IMR-90 (cell line): ENCODE measurements around the gene NELFCD. TPM values are rescaled to one million over a fixed set of nuclear protein-coding genes. Genes with fewer than 3 reads are reported as not detected.

Experiments
- ATAC-seq: fragments of 200-7000 bp; cut with Tn5 transposase; 2 replicates; pipeline ENCODE4 v1.9.1; 2020; ENCODE audit warnings: low read depth, mild to moderate bottlenecking, moderate library complexity
- BruUV-seq: library from RNA; stranded (reverse); fragments of 400-500 nt; replicated peaks from 2 replicates; lab custom pipeline; 2021; lab: Mats Ljungman, UMichigan
- CTCF ChIA-PET: fragments of 300-600 bp; formaldehyde crosslinking; extraction: SDS; loops from one replicate; lab custom pipeline; 2021; ENCODE audit warnings: antibody characterized with exemption; lab: Yijun Ruan, JAX
- POLR2A ChIA-PET: fragments of 300-600 bp; sonication (Branson Sonifier 250); formaldehyde crosslinking; loops from one replicate; lab custom pipeline; 2022; ENCODE audit warnings: antibody characterized with exemption; ENCODE audit not compliant: unreplicated experiment; lab: Charles Lee
- DNase-seq: peaks from one replicate; pipeline ENCODE4 v3.0.0; 2013
- H2AFZ ChIP-seq: replicated peaks from 2 replicates; pipeline ENCODE3; 2013; ENCODE audit warnings: low read length, mild to moderate bottlenecking; ENCODE audit not compliant: poor library complexity
- H2AK5ac ChIP-seq: 2 replicates; pipeline ENCODE4 v1.6.1; 2013; ENCODE audit warnings: low read depth, low read length, inconsistent platforms
- H2AK9ac ChIP-seq: replicated peaks from 2 replicates; pipeline ENCODE3; 2013; ENCODE audit warnings: mild to moderate bottlenecking, low read depth, low read length, moderate library complexity; ENCODE audit not compliant: poor library complexity
- H2BK120ac ChIP-seq: 2 replicates; pipeline ENCODE4 v1.6.1; 2013; ENCODE audit warnings: low read depth, low read length, inconsistent platforms
- H2BK15ac ChIP-seq: 3 replicates; pipeline ENCODE4 v1.6.1; 2013; ENCODE audit warnings: low read depth, low read length, inconsistent platforms
- H2BK20ac ChIP-seq: 2 replicates; pipeline ENCODE4 v1.6.1; 2013; ENCODE audit warnings: low read depth, mild to moderate bottlenecking, inconsistent platforms, low read length, moderate library complexity
- H2BK5ac ChIP-seq: 2 replicates; pipeline ENCODE4 v1.6.1; 2013; ENCODE audit warnings: mild to moderate bottlenecking, low read depth, low read length, inconsistent platforms; ENCODE audit not compliant: poor library complexity, severe bottlenecking
- H3K14ac ChIP-seq: replicated peaks from 2 replicates; pipeline ENCODE4 v1.6.1; 2013; ENCODE audit warnings: low read depth, low read length, inconsistent platforms
- H3K18ac ChIP-seq: 2 replicates; pipeline ENCODE4 v1.6.1; 2013; ENCODE audit warnings: low read depth, low read length, control low read depth
- H3K23ac ChIP-seq: 2 replicates; pipeline ENCODE4 v1.6.1; 2013; ENCODE audit warnings: low read depth, low read length, inconsistent platforms
- H3K27ac ChIP-seq: 2 replicates; pipeline ENCODE4 v1.5.1; 2013; ENCODE audit warnings: mild to moderate bottlenecking, control low read depth, low read length; ENCODE audit not compliant: insufficient read depth
- H3K27me3 ChIP-seq: 2 replicates; pipeline ENCODE4 v1.6.1; 2013; ENCODE audit warnings: low read length; ENCODE audit not compliant: control insufficient read depth, insufficient read depth
- H3K36me3 ChIP-seq: 2 replicates; pipeline ENCODE4 v1.6.1; 2013; ENCODE audit warnings: low read length, mixed read lengths; ENCODE audit not compliant: control insufficient read depth, insufficient read depth
- H3K4ac ChIP-seq: 2 replicates; pipeline ENCODE4 v1.6.1; 2013; ENCODE audit warnings: low read depth, low read length, inconsistent platforms
- H3K4me1 ChIP-seq: 2 replicates; pipeline ENCODE4 v1.6.1; 2013; ENCODE audit warnings: low read length, mixed read lengths; ENCODE audit not compliant: control insufficient read depth, insufficient read depth
- H3K4me2 ChIP-seq: 2 replicates; pipeline ENCODE4 v1.6.1; 2013; ENCODE audit warnings: low read depth, mild to moderate bottlenecking, control low read depth, low read length, moderate library complexity
- H3K4me3 ChIP-seq: 2 replicates; pipeline ENCODE4 v1.5.1; 2013; ENCODE audit warnings: low read depth, mild to moderate bottlenecking, control low read depth, low read length, moderate library complexity; ENCODE audit not compliant: insufficient read depth
- H3K56ac ChIP-seq: 2 replicates; pipeline ENCODE4 v1.6.1; 2013; ENCODE audit warnings: low read length, inconsistent platforms; ENCODE audit not compliant: insufficient read depth; ENCODE audit errors: extremely low read depth
- H3K79me1 ChIP-seq, 2 experiments: 2 replicates each; pipeline ENCODE4 v1.6.1; 2013; ENCODE audit warnings: low read length in 2 of 2, inconsistent platforms in 1 of 2, low read depth in 1 of 2
- H3K9ac ChIP-seq: 2 replicates; pipeline ENCODE4 v1.6.1; 2013; ENCODE audit warnings: low read depth, low read length, control low read depth
- H3K9me1 ChIP-seq: 2 replicates; pipeline ENCODE4 v1.6.1; 2013; ENCODE audit warnings: low read length, inconsistent platforms; ENCODE audit not compliant: insufficient read depth
- H3K9me3 ChIP-seq: 2 replicates; pipeline ENCODE4 v1.6.1; 2013; ENCODE audit warnings: low read length; ENCODE audit not compliant: control insufficient read depth, insufficient read depth
- H4K20me1 ChIP-seq: 2 replicates; pipeline ENCODE4 v1.6.1; 2013; ENCODE audit warnings: low read length, inconsistent platforms; ENCODE audit not compliant: insufficient read depth
- H4K5ac ChIP-seq: 2 replicates; pipeline ENCODE4 v1.6.1; 2013; ENCODE audit warnings: mild to moderate bottlenecking, low read depth, low read length, control low read depth
- H4K8ac ChIP-seq, 2 experiments: 2 replicates each; pipeline ENCODE4 v1.6.1; 2013; ENCODE audit warnings: low read depth in 2 of 2, low read length in 2 of 2, control low read depth in 1 of 2, inconsistent platforms in 1 of 2
- H4K91ac ChIP-seq: 2 replicates; pipeline ENCODE4 v1.6.1; 2013; ENCODE audit warnings: low read depth, low read length, inconsistent platforms; ENCODE audit not compliant: insufficient read depth
- BHLHE40 ChIP-seq: fragments of 150-350 bp; IDR thresholded peaks from 2 replicates; pipeline ENCODE4 v1.6.1; 2016; ENCODE audit warnings: mild to moderate bottlenecking, low read depth, low read length
- CEBPB ChIP-seq: IDR thresholded peaks from 2 replicates; pipeline ENCODE4 v1.6.1; 2012; ENCODE audit warnings: low read depth, low read length, improper control_type of control experiment
- CHD1 ChIP-seq: IDR thresholded peaks from 2 replicates; pipeline ENCODE4 v1.6.1; 2012; ENCODE audit warnings: low read depth, low read length, improper control_type of control experiment
- FOS ChIP-seq: fragments of 150-350 bp; IDR thresholded peaks from 2 replicates; pipeline ENCODE4 v1.6.1; 2016; ENCODE audit warnings: low read depth, low read length
- MAFK ChIP-seq: IDR thresholded peaks from 2 replicates; pipeline ENCODE4 v1.6.1; 2012; ENCODE audit warnings: low read depth, low read length, improper control_type of control experiment
- MAZ ChIP-seq: IDR thresholded peaks from 2 replicates; pipeline ENCODE4 v1.6.1; 2012; ENCODE audit warnings: low read depth, mild to moderate bottlenecking, low read length, improper control_type of control experiment, moderate library complexity, borderline replicate concordance
- MXI1 ChIP-seq: IDR thresholded peaks from 2 replicates; pipeline ENCODE4 v1.6.1; 2012; ENCODE audit warnings: low read depth, mild to moderate bottlenecking, low read length, moderate library complexity, borderline replicate concordance
- NFE2L2 ChIP-seq: fragments of 150-350 bp; IDR thresholded peaks from 2 replicates; pipeline ENCODE4 v1.6.1; 2016; ENCODE audit warnings: low read depth, mild to moderate bottlenecking, low read length
- POLR2A ChIP-seq: IDR thresholded peaks from 2 replicates; pipeline ENCODE4 v1.6.1; 2012; ENCODE audit warnings: mild to moderate bottlenecking, low read depth, low read length
- RAD21 ChIP-seq: IDR thresholded peaks from 2 replicates; pipeline ENCODE4 v1.6.1; 2012; ENCODE audit warnings: low read length, improper control_type of control experiment
- RCOR1 ChIP-seq: IDR thresholded peaks from 2 replicates; pipeline ENCODE4 v1.6.1; 2012; ENCODE audit warnings: mild to moderate bottlenecking, low read length, improper control_type of control experiment; ENCODE audit not compliant: insufficient replicate concordance
- RFX5 ChIP-seq: IDR thresholded peaks from 2 replicates; pipeline ENCODE4 v1.8.0; 2012; ENCODE audit warnings: low read depth, mild to moderate bottlenecking, low read length, moderate library complexity
- SMC3 ChIP-seq: fragments of 150-350 bp; IDR thresholded peaks from 2 replicates; pipeline ENCODE4 v1.6.1; 2016; ENCODE audit warnings: low read depth, mild to moderate bottlenecking, antibody characterized with exemption, low read length, moderate library complexity
- WGBS, 2 experiments: methylation state at CpG; one replicate each; pipeline versions ENCODE4 v1.1.5 to v1.1.7; 2013; ENCODE audit warnings: missing lambda C conversion rate in 2 of 2; ENCODE audit not compliant: insufficient read length in 1 of 2; ENCODE audit errors: extremely low coverage in 2 of 2; 5-methylcytosine and 5-hydroxymethylcytosine counted together
- dilution Hi-C: fragments of 300-500 bp; cut with HindIII; formaldehyde crosslinking; loops from one replicate; pipeline ENCODE4 v1.14.3; 2018; ENCODE audit warnings: low sequenced_read_pairs; ENCODE audit not compliant: unreplicated experiment
- in situ Hi-C: fragments of 300-500 bp; cut with MboI; formaldehyde crosslinking; loops from 3 replicates; pipeline ENCODE4 v1.14.3; 2019; ENCODE audit warnings: low sequenced_read_pairs, inconsistent platforms, mixed read lengths
- intact Hi-C: fragments of 100-400 bp; cut with micrococcal nuclease; formaldehyde crosslinking; loops from 2 replicates; pipeline ENCODE4 v1.10.0; 2022
- polyA plus RNA-seq, 3 experiments: library from polyadenylated mRNA; depleted of rRNA; stranded (reverse); fragments of >200 nt; gene quantifications; 2 replicates each; pipeline ENCODE4 v1.2.3, GENCODE V29; 2012; ENCODE audit warnings: low replicate concordance in 1 of 3
- total RNA-seq: library from RNA; depleted of rRNA; stranded (reverse); fragments of >200 nt; gene quantifications from 2 replicates; pipeline ENCODE4 v1.2.3, GENCODE V29; 2012
- TF ChIP-seq, protein P1 (sequence below): fragments of 150-350 bp; IDR thresholded peaks from 2 replicates; pipeline ENCODE4 v1.6.1; 2016; ENCODE audit warnings: low read depth, mild to moderate bottlenecking, low read length, moderate library complexity, borderline replicate concordance
- TF ChIP-seq, protein P2 (sequence below): fragments of 150-350 bp; IDR thresholded peaks from 2 replicates; pipeline ENCODE4 v1.6.1; 2017; ENCODE audit warnings: mild to moderate bottlenecking, antibody characterized with exemption, low read length, low read depth
- TF ChIP-seq, protein P3 (sequence below): conservative IDR thresholded peaks from 2 replicates; pipeline ENCODE4 v1.5.1; 2012; ENCODE audit warnings: mild to moderate bottlenecking, low read depth, low read length, improper control_type of control experiment

The NELFCD gene
- total and polyA plus RNA-seq, 2 of the 4 experiments (the other 2 are of a cell fraction): 88.9 to 94.1 TPM

DNA sequence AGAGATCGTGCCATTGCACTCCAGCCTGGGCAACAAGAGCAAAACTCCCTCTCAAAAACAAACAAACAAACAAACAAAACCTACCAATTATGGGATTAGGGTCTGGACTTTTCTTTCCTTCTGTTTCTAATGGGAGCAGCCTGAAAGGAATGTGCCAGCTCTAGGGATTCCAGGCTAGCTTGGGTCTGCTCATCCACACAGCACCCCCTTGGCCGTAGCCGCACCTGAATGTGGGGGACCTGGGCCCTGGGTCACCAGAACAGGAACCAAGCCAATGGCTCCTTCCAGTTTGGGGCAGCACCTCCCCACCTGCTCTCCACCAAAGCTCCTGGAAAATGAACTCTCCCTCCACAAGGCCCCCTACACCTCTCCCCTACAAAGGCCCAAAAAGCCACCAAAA lies 19.3 kb downstream of the NELFCD start:
- Histone ChIP-seq H3K4me2 (no peak overlapping the region), H3K9me3 (no peaks in the 10 kb centered on the region), H3K27ac (no peak overlapping the region), H3K79me1 (peaks cover 4 to 30% of the 10 kb centered on the region in 2 experiments; a peak in 3 of 4 replicates), H4K20me1 (no peaks in the 10 kb centered on the region; the same call in 1 of the 2 replicates), H3K4me1 (peaks cover 1% of the 10 kb centered on the region), H3K9ac (no peak overlapping the region), H3K27me3 (no peaks in the 10 kb centered on the region), H3K4me3 (no peak overlapping the region), H4K91ac (no peak overlapping the region), H2AFZ (no peak overlapping the region), H3K23ac (no peak overlapping the region), H3K18ac (no peak overlapping the region), H3K36me3 (peaks cover 31% of the 10 kb centered on the region), H3K14ac (no peak overlapping the region), H4K5ac (no peak overlapping the region), H2BK15ac (no peak overlapping the region), H2AK9ac (no peak overlapping the region), H3K56ac (no peak overlapping the region), H3K9me1 (peaks cover 5% of the 10 kb centered on the region; the same call in 1 of the 2 replicates), H3K4ac (no peak overlapping the region), H2BK20ac (no peak overlapping the region), H2BK120ac (no peak overlapping the region), H4K8ac (no peak overlapping the region), H2BK5ac (no peak overlapping the region), H2AK5ac (no peak overlapping the region)
- dilution Hi-C loops (no loop called here), in situ Hi-C loops (no loop called here), intact Hi-C loops (no loop called here)
- ATAC-seq: no peak
- ChIA-PET POLR2A (no interaction called here), CTCF (no interaction called here)
- no peak for DNase-seq
- WGBS, 2 experiments: no CpG with 5 or more reads among the region's 3 CpGs
- BruUV-seq: no TSS peak
- TF ChIP-seq MAZ: no peak
- TF ChIP-seq, protein P1, sequence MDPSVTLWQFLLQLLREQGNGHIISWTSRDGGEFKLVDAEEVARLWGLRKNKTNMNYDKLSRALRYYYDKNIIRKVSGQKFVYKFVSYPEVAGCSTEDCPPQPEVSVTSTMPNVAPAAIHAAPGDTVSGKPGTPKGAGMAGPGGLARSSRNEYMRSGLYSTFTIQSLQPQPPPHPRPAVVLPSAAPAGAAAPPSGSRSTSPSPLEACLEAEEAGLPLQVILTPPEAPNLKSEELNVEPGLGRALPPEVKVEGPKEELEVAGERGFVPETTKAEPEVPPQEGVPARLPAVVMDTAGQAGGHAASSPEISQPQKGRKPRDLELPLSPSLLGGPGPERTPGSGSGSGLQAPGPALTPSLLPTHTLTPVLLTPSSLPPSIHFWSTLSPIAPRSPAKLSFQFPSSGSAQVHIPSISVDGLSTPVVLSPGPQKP: no peak
- TF ChIP-seq RAD21: no peak
- TF ChIP-seq, protein P2, sequence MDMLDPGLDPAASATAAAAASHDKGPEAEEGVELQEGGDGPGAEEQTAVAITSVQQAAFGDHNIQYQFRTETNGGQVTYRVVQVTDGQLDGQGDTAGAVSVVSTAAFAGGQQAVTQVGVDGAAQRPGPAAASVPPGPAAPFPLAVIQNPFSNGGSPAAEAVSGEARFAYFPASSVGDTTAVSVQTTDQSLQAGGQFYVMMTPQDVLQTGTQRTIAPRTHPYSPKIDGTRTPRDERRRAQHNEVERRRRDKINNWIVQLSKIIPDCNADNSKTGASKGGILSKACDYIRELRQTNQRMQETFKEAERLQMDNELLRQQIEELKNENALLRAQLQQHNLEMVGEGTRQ: no peak
- no peak for TF ChIP-seq BHLHE40
- no peak for TF ChIP-seq CEBPB
- TF ChIP-seq FOS: no peak
- no peak for TF ChIP-seq CHD1
- TF ChIP-seq SMC3: no peak
- no peak for TF ChIP-seq RCOR1
- TF ChIP-seq, protein P3, sequence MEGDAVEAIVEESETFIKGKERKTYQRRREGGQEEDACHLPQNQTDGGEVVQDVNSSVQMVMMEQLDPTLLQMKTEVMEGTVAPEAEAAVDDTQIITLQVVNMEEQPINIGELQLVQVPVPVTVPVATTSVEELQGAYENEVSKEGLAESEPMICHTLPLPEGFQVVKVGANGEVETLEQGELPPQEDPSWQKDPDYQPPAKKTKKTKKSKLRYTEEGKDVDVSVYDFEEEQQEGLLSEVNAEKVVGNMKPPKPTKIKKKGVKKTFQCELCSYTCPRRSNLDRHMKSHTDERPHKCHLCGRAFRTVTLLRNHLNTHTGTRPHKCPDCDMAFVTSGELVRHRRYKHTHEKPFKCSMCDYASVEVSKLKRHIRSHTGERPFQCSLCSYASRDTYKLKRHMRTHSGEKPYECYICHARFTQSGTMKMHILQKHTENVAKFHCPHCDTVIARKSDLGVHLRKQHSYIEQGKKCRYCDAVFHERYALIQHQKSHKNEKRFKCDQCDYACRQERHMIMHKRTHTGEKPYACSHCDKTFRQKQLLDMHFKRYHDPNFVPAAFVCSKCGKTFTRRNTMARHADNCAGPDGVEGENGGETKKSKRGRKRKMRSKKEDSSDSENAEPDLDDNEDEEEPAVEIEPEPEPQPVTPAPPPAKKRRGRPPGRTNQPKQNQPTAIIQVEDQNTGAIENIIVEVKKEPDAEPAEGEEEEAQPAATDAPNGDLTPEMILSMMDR: no peak
- TF ChIP-seq RFX5: no peak
- no peak for TF ChIP-seq MXI1
- TF ChIP-seq MAFK: no peak
- TF ChIP-seq POLR2A: no peak
- no peak for TF ChIP-seq NFE2L2
